ENCODE data around the gene CAPNS2. TPM values are rescaled to one million over a fixed set of nuclear protein-coding genes. Genes with fewer than 3 reads are reported as not detected.

CAPNS2 gene
- total and polyA plus RNA-seq, 2 of the 13 experiments (the other 11 are each of a cell fraction or from before 2014, with no cell fraction given): 0.29 TPM; not detected in 1

DNA sequence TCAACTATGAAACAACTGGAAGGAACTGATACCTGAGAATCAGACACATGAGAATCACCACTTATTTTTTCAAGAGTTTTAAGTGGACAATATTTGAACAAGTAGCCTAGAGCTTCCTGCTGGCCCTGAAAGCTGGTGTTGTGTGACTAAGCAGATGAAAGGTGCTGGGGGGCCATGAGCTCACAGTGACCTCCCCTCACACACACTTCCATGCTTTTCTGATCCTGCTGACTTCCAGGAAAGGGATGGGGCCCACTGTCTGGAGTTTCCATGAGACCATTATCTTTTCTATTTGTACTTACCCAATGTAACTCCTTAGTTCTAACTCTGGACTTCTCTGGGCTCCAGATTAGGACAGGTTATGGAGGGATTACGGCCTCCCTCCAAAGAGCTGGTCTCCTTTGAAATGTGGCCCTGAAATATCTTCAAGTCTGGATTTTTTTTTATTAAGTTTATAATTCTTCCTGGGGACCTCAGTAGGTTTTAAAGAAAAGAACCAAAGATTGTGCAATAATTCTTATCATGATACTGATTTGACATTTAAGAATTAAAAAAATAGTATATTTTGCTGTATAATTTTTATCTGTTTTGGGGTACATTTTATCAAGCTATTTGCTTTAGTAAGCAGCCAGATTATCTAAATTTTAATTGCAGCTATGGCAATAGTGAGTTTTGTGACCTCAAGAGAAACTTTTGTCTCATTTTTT is 4.9 kb downstream of the CAPNS2 start (continued):
- peak; percentile 37; the same call in 1 of the 2 replicates for TF ChIP-seq ZNF281 (CRISPR knock-in tag; IDR thresholded peaks at IDR 0.05; ENCODE audit: borderline replicate concordance)
- peak; percentile 52; the same call in 1 of the 2 replicates for TF ChIP-seq SP5 (CRISPR knock-in tag; IDR thresholded peaks at IDR 0.05; ENCODE audit: borderline replicate concordance, low read depth)
- no peak for TF ChIP-seq ZNF713 (CRISPR knock-in tag; IDR thresholded peaks at IDR 0.05)
- 0 out of 2 replicates have a peak, but pooled peaks have one; percentile 66 for TF ChIP-seq MIER3 (CRISPR knock-in tag; IDR thresholded peaks at IDR 0.05; ENCODE audit: borderline replicate concordance)
- TF ChIP-seq KMT2A (CRISPR knock-in tag; IDR thresholded peaks at IDR 0.05): no peak
- no peak for TF ChIP-seq ZNF775 (CRISPR knock-in tag; IDR thresholded peaks at IDR 0.05; ENCODE audit: borderline replicate concordance)
- peak; percentile 46; the same call in 1 of the 2 replicates for TF ChIP-seq BHLHE40 (IDR thresholded peaks at IDR 0.05; ENCODE audit: low read length)
- TF ChIP-seq NFIB (CRISPR knock-in tag; IDR thresholded peaks at IDR 0.05; ENCODE audit: borderline replicate concordance): no peak
- TF ChIP-seq, protein P1, sequence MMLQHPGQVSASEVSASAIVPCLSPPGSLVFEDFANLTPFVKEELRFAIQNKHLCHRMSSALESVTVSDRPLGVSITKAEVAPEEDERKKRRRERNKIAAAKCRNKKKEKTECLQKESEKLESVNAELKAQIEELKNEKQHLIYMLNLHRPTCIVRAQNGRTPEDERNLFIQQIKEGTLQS (CRISPR knock-in tag; IDR thresholded peaks at IDR 0.05): no peak
- no peak for TF ChIP-seq SIN3A (IDR thresholded peaks at IDR 0.05; ENCODE audit: borderline replicate concordance, low read depth, low read length)
- no peak for TF ChIP-seq MYPOP (CRISPR knock-in tag; IDR thresholded peaks at IDR 0.05)
- no peak for TF ChIP-seq ZNF766 (CRISPR knock-in tag; IDR thresholded peaks at IDR 0.05; ENCODE audit: borderline replicate concordance)
- no peak for TF ChIP-seq ZNF180 (CRISPR knock-in tag; IDR thresholded peaks at IDR 0.05; ENCODE audit: borderline replicate concordance, low read depth)
- TF ChIP-seq FOSL1 (CRISPR knock-in tag; IDR thresholded peaks at IDR 0.05; ENCODE audit: borderline replicate concordance): peak; percentile 27; the same call in 1 of the 2 replicates
- TF ChIP-seq ZMYM4 (CRISPR knock-in tag; IDR thresholded peaks at IDR 0.05): peak; percentile 72
- TF ChIP-seq ZNF446 (CRISPR knock-in tag; IDR thresholded peaks at IDR 0.05): no peak
- TF ChIP-seq NFIC (IDR thresholded peaks at IDR 0.05; ENCODE audit: low read length): peak; percentile 18; the same call in 1 of the 2 replicates
- peak; percentile 94 for TF ChIP-seq ARID5B (CRISPR knock-in tag; IDR thresholded peaks at IDR 0.05)
- peak; percentile 73 for TF ChIP-seq PHF21A (CRISPR knock-in tag; IDR thresholded peaks at IDR 0.05)
- no peak for TF ChIP-seq ZNF557 (CRISPR knock-in tag; IDR thresholded peaks at IDR 0.05)
